H9 (cell line): Measurements from ENCODE around the gene RPS15. TPM values are rescaled to one million over a fixed set of nuclear protein-coding genes. Genes with fewer than 3 reads are reported as not detected.
A peak's percentile ranks its signal among the peaks of the same experiment; 100 is the strongest.

Experiments used
- DNase-seq: peaks from one replicate; pipeline ENCODE4 v3.0.0-alpha.2; 2017
- H2AFZ ChIP-seq: one replicate; pipeline ENCODE4 v1.6.1; 2013; ENCODE audit warnings: mild to moderate bottlenecking, low read length, control low read depth, moderate library complexity
- H2AK5ac ChIP-seq: 2 replicates; pipeline ENCODE4 v1.6.1; 2013; ENCODE audit warnings: low read length, control low read depth, mixed read lengths; ENCODE audit not compliant: insufficient read length
- H2BK120ac ChIP-seq: one replicate; pipeline ENCODE4 v1.6.1; 2013; ENCODE audit warnings: low read depth, mild to moderate bottlenecking, low read length, control low read depth, inconsistent platforms; ENCODE audit not compliant: poor library complexity, severe bottlenecking
- H2BK12ac ChIP-seq: 2 replicates; pipeline ENCODE4 v1.6.1; 2013; ENCODE audit warnings: low read length, control low read depth, mixed read lengths, low read depth; ENCODE audit not compliant: insufficient read length
- H2BK15ac ChIP-seq: 2 replicates; pipeline ENCODE4 v1.6.1; 2013; ENCODE audit warnings: low read depth, low read length, control low read depth
- H2BK20ac ChIP-seq: one replicate; pipeline ENCODE4 v1.6.1; 2013; ENCODE audit warnings: low read depth, mild to moderate bottlenecking, low read length, control low read depth, inconsistent platforms; ENCODE audit not compliant: poor library complexity, severe bottlenecking
- H2BK5ac ChIP-seq: 2 replicates; pipeline ENCODE4 v1.6.1; 2013; ENCODE audit warnings: low read length, control low read depth, mixed read lengths; ENCODE audit not compliant: insufficient read length
- H3K14ac ChIP-seq: 2 replicates; pipeline ENCODE4 v1.6.1; 2013; ENCODE audit warnings: low read length, control low read depth; ENCODE audit not compliant: insufficient read depth
- H3K18ac ChIP-seq: 2 replicates; pipeline ENCODE4 v1.6.1; 2013; ENCODE audit warnings: low read depth, mild to moderate bottlenecking, mixed read lengths, low read length, control low read depth; ENCODE audit not compliant: insufficient read length
- H3K23ac ChIP-seq: 2 replicates; pipeline ENCODE4 v1.6.1; 2013; ENCODE audit warnings: low read length, control low read depth, mixed read lengths, low read depth; ENCODE audit not compliant: insufficient read length
- H3K23me2 ChIP-seq: 2 replicates; pipeline ENCODE4 v1.6.1; 2013; ENCODE audit warnings: low read depth, mild to moderate bottlenecking, mixed read lengths, low read length, control low read depth; ENCODE audit not compliant: insufficient read length, poor library complexity, severe bottlenecking
- H3K27ac ChIP-seq: 2 replicates; pipeline ENCODE4 v1.5.1; 2013; ENCODE audit warnings: low read length, control low read depth, mixed read lengths, low read depth; ENCODE audit not compliant: insufficient read length
- H3K27me3 ChIP-seq: 2 replicates; pipeline ENCODE4 v1.6.1; 2013; ENCODE audit warnings: low read length, control low read depth, inconsistent platforms; ENCODE audit not compliant: insufficient read depth
- H3K4ac ChIP-seq: 2 replicates; pipeline ENCODE4 v1.6.1; 2013; ENCODE audit warnings: low read depth, mild to moderate bottlenecking, control low read depth, inconsistent platforms, low read length, moderate library complexity
- H3K4me1 ChIP-seq: 2 replicates; pipeline ENCODE4 v1.6.1; 2013; ENCODE audit warnings: low read length, control low read depth, inconsistent platforms; ENCODE audit not compliant: insufficient read depth
- H3K4me2 ChIP-seq: 2 replicates; pipeline ENCODE4 v1.6.1; 2013; ENCODE audit warnings: low read length, control low read depth, mixed read lengths; ENCODE audit not compliant: insufficient read length, insufficient read depth
- H3K56ac ChIP-seq: 2 replicates; pipeline ENCODE4 v1.6.1; 2013; ENCODE audit warnings: low read depth, mild to moderate bottlenecking, mixed read lengths, low read length, control low read depth; ENCODE audit not compliant: insufficient read length
- H3K79me1 ChIP-seq: 2 replicates; pipeline ENCODE4 v1.6.1; 2013; ENCODE audit warnings: low read depth, mild to moderate bottlenecking, moderate library complexity, low read length, control low read depth, inconsistent platforms; ENCODE audit not compliant: insufficient read depth, poor library complexity, severe bottlenecking
- H3K79me2 ChIP-seq: 2 replicates; pipeline ENCODE4 v1.6.1; 2013; ENCODE audit warnings: low read length, control low read depth, inconsistent platforms; ENCODE audit not compliant: insufficient read depth
- H3K9ac ChIP-seq: 2 replicates; pipeline ENCODE4 v1.6.1; 2013; ENCODE audit warnings: low read length, control low read depth, mixed read lengths; ENCODE audit not compliant: insufficient read length; ENCODE audit errors: extremely low read depth
- H3K9me3 ChIP-seq: one replicate; pipeline ENCODE4 v1.6.1; 2013; ENCODE audit warnings: low read depth, low read length, inconsistent platforms; ENCODE audit not compliant: control insufficient read depth
- H3T11ph ChIP-seq: one replicate; pipeline ENCODE4 v1.6.1; 2013; ENCODE audit warnings: mild to moderate bottlenecking, low read length, control low read depth, inconsistent platforms
- H4K20me1 ChIP-seq: one replicate; pipeline ENCODE4 v1.6.1; 2013; ENCODE audit not compliant: control insufficient read depth, insufficient read length, insufficient read depth
- H4K5ac ChIP-seq: 2 replicates; pipeline ENCODE4 v1.6.1; 2013; ENCODE audit warnings: low read depth, mild to moderate bottlenecking, mixed read lengths, low read length, control low read depth; ENCODE audit not compliant: insufficient read length
- H4K8ac ChIP-seq: replicated peaks from 2 replicates; pipeline ENCODE4 v1.6.1; 2013; ENCODE audit warnings: low read length, control low read depth, mixed read lengths, low read depth; ENCODE audit not compliant: insufficient read length
- H4K91ac ChIP-seq: 2 replicates; pipeline ENCODE4 v1.6.1; 2013; ENCODE audit warnings: low read depth, mild to moderate bottlenecking, moderate library complexity, mixed read lengths, low read length, control low read depth; ENCODE audit not compliant: insufficient read length
- H3K27ac Mint-ChIP-seq, 3 experiments: 2 replicates in 2 of 3; 3 replicates in 1 of 3; pipeline ENCODE4 v1.8.0; 2020 to 2021; ENCODE audit warnings: mixed read lengths in 3 of 3, mild to moderate bottlenecking in 1 of 3, moderate library complexity in 1 of 3
- H3K27me3 Mint-ChIP-seq: 2 replicates; pipeline ENCODE4 v1.8.0; 2021; ENCODE audit warnings: low read depth, mild to moderate bottlenecking, moderate library complexity, mixed read lengths
- H3K36me3 Mint-ChIP-seq, 3 experiments: 2 replicates in 2 of 3; 3 replicates in 1 of 3; pipeline ENCODE4 v1.8.0; 2020 to 2021; ENCODE audit warnings: low read depth in 3 of 3, mixed read lengths in 3 of 3; ENCODE audit not compliant: insufficient read depth in 1 of 3
- H3K4me1 Mint-ChIP-seq, 2 experiments: 2 replicates each; pipeline ENCODE4 v1.8.0; 2020; ENCODE audit warnings: mixed read lengths in 2 of 2
- H3K4me3 Mint-ChIP-seq, 2 experiments: 2 replicates in 1 of 2; 3 replicates in 1 of 2; pipeline ENCODE4 v1.8.0; 2020 to 2021; ENCODE audit warnings: mild to moderate bottlenecking in 2 of 2, mixed read lengths in 2 of 2, moderate library complexity in 1 of 2
- H3K9me3 Mint-ChIP-seq, 2 experiments: 2 replicates in 1 of 2; 3 replicates in 1 of 2; pipeline ENCODE4 v1.8.0; 2020; ENCODE audit warnings: mild to moderate bottlenecking in 2 of 2, mixed read lengths in 2 of 2, moderate library complexity in 1 of 2
- WGBS: extraction: QIAGEN DNeasy Blood & Tissue Kit; methylation state at CpG from one replicate; pipeline ENCODE4 v1.1.7; 2013; ENCODE audit warnings: missing lambda C conversion rate, low lambda C conversion rate, mixed read lengths; ENCODE audit not compliant: insufficient read length; ENCODE audit errors: extremely low coverage; 5-methylcytosine and 5-hydroxymethylcytosine counted together
- total RNA-seq: library from RNA; stranded (reverse); gene quantifications from 2 replicates; pipeline ENCODE4 v1.2.1, GENCODE V29; 2021
- TF ChIP-seq, protein P1 (sequence below): fragments of 200-600 bp; sonication (generic); conservative IDR thresholded peaks from 3 replicates; pipeline ENCODE4 v1.8.0; 2021; ENCODE audit warnings: antibody characterized with exemption, mild to moderate bottlenecking

Gene RPS15
- total RNA-seq, 1 experiment from 2014 or later: 1,628 TPM

DNA sequence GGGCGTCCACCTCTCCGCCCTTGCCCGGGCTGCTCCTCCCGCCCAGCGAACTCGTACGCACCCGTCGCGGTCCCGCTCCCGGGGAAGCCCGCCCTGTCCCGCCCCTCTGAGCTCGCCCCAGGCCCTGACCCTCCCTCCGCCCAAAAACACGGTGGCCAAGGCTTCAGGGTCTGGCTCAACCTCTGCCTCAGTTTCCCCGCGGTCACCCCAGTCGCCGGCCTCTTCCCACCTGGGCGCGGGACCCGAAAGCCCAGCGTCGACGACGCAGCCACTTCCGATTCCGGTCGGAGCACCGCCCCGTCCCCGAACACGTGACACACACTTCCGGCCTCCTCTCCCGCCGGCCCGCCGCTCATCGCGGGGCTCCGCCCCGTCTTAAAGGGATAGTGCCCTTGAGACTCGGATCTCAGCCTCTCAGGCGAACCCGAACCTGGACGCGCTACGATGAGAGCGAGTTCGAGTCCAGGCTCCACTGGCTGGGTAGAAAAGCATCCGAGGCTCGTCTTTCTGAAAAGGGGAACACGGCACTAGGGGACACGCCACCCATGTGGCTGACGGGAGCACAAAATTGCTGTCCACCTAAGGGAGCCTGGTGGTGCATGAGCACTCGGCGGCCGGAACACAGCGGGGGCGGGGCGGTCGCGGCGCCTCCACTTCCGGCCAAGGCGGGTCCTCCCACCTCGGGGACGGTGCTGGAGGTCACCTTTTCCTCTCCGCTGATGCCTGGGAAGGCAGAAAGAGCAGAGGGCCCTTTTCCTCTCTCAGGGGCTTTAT is 40.9 kb downstream of the RPS15 start, which contains the start of gene C19orf25:
Gene C19orf25 (minus strand): TSS at position 282 of the 774 bp plus-strand sequence. CDS start 312 bp downstream, outside the sequence.
- no peaks in the 10 kb centered on the region for H3K9me3 ChIP-seq
- Mint-ChIP-seq H3K9me3 (no peaks in the 10 kb centered on the region), H3K36me3 (peaks cover 5 to 13% (median 11%) of the 10 kb centered on the region in 3 experiments; a peak in 6 of 7 replicates), H3K4me1 (peaks cover 0 to 9% of the 10 kb centered on the region in 2 experiments; a peak in 2 of 4 replicates), H3K4me3 (peak within 1 kb of the TSS; percentile 97 to 98), H3K27ac (peak within 1 kb of the TSS; percentile 95 to 98 (median 97); a peak in 6 of 7 replicates), H3K27me3 (no peaks in the 10 kb centered on the region; the same call in none of the 2 replicates)
- no peak within 1 kb of the TSS for H2BK120ac ChIP-seq
- no CpG with 5 or more reads among the region's 71 CpGs for WGBS
- H3K4me2 ChIP-seq: peak within 1 kb of the TSS; percentile 54
- H2AK5ac ChIP-seq: no peak within 1 kb of the TSS
- H3K79me2 ChIP-seq: no peaks in the 10 kb centered on the region
- peaks cover 3% of the 10 kb centered on the region for H3K23me2 ChIP-seq
- no peak within 1 kb of the TSS for H3K23ac ChIP-seq
- H3K14ac ChIP-seq: peak within 1 kb of the TSS; percentile 80; the same call in 1 of the 2 replicates
- H3T11ph ChIP-seq: no peak within 1 kb of the TSS
- TF ChIP-seq, protein P1, sequence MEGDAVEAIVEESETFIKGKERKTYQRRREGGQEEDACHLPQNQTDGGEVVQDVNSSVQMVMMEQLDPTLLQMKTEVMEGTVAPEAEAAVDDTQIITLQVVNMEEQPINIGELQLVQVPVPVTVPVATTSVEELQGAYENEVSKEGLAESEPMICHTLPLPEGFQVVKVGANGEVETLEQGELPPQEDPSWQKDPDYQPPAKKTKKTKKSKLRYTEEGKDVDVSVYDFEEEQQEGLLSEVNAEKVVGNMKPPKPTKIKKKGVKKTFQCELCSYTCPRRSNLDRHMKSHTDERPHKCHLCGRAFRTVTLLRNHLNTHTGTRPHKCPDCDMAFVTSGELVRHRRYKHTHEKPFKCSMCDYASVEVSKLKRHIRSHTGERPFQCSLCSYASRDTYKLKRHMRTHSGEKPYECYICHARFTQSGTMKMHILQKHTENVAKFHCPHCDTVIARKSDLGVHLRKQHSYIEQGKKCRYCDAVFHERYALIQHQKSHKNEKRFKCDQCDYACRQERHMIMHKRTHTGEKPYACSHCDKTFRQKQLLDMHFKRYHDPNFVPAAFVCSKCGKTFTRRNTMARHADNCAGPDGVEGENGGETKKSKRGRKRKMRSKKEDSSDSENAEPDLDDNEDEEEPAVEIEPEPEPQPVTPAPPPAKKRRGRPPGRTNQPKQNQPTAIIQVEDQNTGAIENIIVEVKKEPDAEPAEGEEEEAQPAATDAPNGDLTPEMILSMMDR: no peak
- no peak within 1 kb of the TSS for H4K8ac ChIP-seq
- H4K91ac ChIP-seq: no peak within 1 kb of the TSS
- no peaks in the 10 kb centered on the region for H3K27me3 ChIP-seq
- H3K4ac ChIP-seq: no peak within 1 kb of the TSS
- no peaks in the 10 kb centered on the region for H3K4me1 ChIP-seq
- DNase-seq: peak; percentile 94
- no peak within 1 kb of the TSS for H2BK15ac ChIP-seq
- H3K18ac ChIP-seq: peak within 1 kb of the TSS; percentile 79
- H2AFZ ChIP-seq: peak within 1 kb of the TSS; percentile 32
- no peak within 1 kb of the TSS for H3K27ac ChIP-seq
- H2BK12ac ChIP-seq: no peak within 1 kb of the TSS
- no peak within 1 kb of the TSS for H4K5ac ChIP-seq
- no peak within 1 kb of the TSS for H2BK5ac ChIP-seq
- H3K79me1 ChIP-seq: no peaks in the 10 kb centered on the region
- H3K9ac ChIP-seq: peak within 1 kb of the TSS; percentile 75
- H4K20me1 ChIP-seq: no peaks in the 10 kb centered on the region
- H2BK20ac ChIP-seq: no peak within 1 kb of the TSS
- no peak within 1 kb of the TSS for H3K56ac ChIP-seq
